Kidney epithelial cell (primary cell): ENCODE measurements around the gene FAXC. TPM values are rescaled to one million over a fixed set of nuclear protein-coding genes. Genes with fewer than 3 reads are reported as not detected.

Experiments
- DNase-seq: peaks from one replicate; pipeline ENCODE4 v3.0.0-alpha.2; 2010; ENCODE audit warnings: low read depth
- H3K27me3 ChIP-seq: 2 replicates; pipeline ENCODE4 v1.6.0; 2011; ENCODE audit warnings: low read length; ENCODE audit not compliant: control insufficient read depth, insufficient read depth
- H3K36me3 ChIP-seq: 2 replicates; pipeline ENCODE4 v1.5.1; 2011; ENCODE audit warnings: low read length; ENCODE audit not compliant: control insufficient read depth, insufficient read depth
- H3K4me3 ChIP-seq: 2 replicates; pipeline ENCODE4 v1.5.1; 2011; ENCODE audit warnings: low read depth, mild to moderate bottlenecking, control low read depth, low read length
- total RNA-seq: library from RNA; depleted of rRNA; stranded (reverse); fragments of >200 nt; gene quantifications from 2 replicates; pipeline ENCODE4 v1.2.3, GENCODE V29; 2015
- TF ChIP-seq, protein P1 (sequence below): IDR thresholded peaks from 2 replicates; pipeline ENCODE4 v1.5.1; 2011; ENCODE audit warnings: mild to moderate bottlenecking, moderate library complexity, low read length, control low read depth, inconsistent platforms; ENCODE audit not compliant: insufficient read depth, poor library complexity, severe bottlenecking

The FAXC gene
- 7.5 and 10.1 TPM in 2 replicates for total RNA-seq

DNA sequence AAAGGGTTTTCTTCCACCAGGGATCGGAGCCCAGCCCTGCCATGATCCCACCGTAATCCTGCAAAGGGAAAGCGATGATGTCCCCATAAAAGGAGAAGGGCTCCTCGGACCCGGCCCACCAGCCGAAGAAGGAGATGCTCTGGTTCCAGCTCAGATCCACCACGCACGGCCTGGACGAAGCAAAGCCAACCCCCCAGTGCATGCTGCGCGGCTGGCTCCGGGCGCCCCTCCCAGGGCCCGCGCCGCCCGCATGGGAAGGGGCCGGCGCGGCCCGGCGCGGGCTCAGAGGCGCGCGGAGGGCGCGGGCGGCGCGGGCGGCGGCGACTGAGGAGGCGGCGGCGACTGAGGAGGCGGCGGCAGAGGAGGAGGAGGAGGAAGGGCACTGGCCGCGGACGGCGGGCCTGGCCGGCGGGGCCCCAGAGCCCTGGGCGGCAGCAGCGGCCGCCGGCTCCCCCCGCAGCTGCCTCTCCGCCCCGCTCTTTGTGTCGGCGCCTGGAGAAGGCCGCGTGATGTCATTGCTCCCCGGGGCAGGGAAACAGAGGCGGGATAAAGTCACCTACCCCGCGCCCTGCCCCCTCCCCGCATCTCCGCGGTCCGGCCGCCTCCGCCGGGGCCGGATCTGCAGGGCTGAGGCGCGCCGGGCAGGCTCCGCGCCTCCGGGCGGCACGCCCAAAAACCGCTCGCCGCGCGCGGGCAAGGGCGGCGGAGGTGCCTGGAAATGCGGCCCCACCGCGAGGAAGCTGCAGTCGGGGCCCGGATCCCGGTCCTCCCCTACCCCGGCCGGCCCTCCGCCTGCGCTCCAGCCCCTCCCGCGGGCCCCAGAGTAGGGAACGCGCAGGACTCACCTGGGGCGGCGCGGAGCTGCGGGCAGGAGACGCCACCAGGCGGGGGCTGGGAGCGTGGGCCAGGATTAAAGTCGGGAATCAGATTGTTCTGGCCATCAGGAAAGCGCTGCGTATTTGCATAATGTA is at the start of gene FAXC:
Gene FAXC (minus strand): TSS at position 504 of the 971 bp plus-strand sequence. CDS start 302 bp downstream, at position 202.
- no peaks in the 10 kb centered on the region for H3K36me3 ChIP-seq
- TF ChIP-seq, protein P1, sequence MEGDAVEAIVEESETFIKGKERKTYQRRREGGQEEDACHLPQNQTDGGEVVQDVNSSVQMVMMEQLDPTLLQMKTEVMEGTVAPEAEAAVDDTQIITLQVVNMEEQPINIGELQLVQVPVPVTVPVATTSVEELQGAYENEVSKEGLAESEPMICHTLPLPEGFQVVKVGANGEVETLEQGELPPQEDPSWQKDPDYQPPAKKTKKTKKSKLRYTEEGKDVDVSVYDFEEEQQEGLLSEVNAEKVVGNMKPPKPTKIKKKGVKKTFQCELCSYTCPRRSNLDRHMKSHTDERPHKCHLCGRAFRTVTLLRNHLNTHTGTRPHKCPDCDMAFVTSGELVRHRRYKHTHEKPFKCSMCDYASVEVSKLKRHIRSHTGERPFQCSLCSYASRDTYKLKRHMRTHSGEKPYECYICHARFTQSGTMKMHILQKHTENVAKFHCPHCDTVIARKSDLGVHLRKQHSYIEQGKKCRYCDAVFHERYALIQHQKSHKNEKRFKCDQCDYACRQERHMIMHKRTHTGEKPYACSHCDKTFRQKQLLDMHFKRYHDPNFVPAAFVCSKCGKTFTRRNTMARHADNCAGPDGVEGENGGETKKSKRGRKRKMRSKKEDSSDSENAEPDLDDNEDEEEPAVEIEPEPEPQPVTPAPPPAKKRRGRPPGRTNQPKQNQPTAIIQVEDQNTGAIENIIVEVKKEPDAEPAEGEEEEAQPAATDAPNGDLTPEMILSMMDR = peak; percentile 19
- peak within 1 kb of the TSS; percentile 62 for H3K4me3 ChIP-seq
- H3K27me3 ChIP-seq = no peaks in the 10 kb centered on the region
- no peak for DNase-seq

DNA sequence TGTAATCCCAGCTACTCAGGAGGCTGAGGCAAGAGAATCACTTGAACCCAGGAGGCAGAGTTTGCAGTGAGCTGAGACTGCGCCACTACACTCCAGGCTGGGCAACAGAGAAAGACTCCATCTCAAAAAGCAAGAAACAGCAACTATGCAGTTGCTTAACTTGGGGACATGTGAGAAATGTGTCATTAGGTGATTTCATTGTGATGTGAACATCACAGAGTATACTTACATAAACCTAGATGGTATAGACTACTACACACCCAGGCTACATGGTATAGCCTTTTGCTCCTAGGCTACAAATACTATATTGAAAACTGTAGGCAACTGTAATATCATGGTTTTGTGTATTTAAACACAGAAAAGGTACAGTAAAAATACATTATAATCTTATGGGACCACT is 47.8 kb upstream of the FAXC start:
- no peaks in the 10 kb centered on the region for H3K27me3 ChIP-seq
- no peaks in the 10 kb centered on the region for H3K36me3 ChIP-seq
- no peak for DNase-seq
- TF ChIP-seq, protein P1 = no peak
- no peak overlapping the region for H3K4me3 ChIP-seq

DNA sequence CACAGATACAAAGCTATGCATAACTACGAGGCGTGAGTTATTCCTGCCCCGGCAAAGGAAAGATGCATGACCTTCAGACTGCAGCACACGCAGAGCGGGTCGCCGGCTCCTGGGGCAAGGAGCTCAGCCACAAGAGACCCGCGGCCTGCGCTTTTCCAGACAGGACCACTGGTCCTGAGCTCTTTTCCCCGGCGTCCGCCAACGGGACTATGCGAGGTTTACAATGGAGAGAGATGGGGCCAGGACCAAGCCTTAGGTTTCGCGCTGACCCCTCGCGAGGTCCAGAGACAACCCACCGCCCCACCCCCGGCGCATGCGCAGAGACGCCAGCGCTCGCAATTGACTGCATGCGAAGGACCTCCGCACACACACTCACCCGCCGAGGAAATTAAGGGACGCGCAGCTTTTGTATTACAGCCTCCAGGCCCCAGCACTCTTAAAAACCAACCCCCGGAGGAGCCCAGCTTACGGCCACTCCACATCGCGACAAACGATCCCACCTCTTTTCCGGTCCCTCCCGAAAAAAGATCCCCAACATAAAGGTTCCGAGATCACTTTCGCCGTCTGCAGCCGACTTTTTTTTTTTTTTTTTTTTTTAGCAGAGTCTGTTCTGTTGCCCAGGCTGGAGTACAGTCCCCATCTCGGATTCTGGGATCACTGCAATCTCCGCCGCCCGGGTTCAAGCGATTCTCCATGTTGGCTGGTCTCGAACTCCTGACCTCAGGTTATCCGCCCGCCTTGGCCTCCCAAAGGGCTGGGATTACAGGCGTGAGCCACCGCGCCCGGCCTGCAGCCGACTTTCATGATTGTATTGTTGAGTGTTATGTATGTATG is 44.4 kb upstream of the FAXC start, which contains the start of gene COQ3:
Gene COQ3 (minus strand): TSS at position 498 of the 834 bp plus-strand sequence. CDS start 16 bp downstream, at position 482.
- peak within 1 kb of the TSS; percentile 86 for H3K4me3 ChIP-seq
- DNase-seq = peak; percentile 35
- no peaks in the 10 kb centered on the region for H3K27me3 ChIP-seq
- no peaks in the 10 kb centered on the region for H3K36me3 ChIP-seq
- TF ChIP-seq, protein P1 = no peak

DNA sequence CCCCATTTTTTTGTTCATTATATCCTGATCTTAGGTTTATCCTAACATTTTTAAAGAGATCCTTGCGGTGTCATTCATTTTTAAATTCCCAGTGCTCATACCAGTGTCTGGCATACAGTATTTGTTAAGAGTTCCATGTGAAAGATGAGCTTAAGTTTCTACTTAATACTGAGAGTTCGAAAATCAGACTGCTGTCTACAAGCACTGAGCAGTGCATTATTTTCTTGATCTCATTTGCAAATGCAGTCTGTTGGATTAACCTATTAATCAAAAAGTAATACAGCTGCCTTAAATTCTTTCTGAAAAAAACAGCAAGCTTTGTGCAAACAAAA is 43.9 kb upstream of the FAXC start:
- TF ChIP-seq, protein P1 = no peak

DNA sequence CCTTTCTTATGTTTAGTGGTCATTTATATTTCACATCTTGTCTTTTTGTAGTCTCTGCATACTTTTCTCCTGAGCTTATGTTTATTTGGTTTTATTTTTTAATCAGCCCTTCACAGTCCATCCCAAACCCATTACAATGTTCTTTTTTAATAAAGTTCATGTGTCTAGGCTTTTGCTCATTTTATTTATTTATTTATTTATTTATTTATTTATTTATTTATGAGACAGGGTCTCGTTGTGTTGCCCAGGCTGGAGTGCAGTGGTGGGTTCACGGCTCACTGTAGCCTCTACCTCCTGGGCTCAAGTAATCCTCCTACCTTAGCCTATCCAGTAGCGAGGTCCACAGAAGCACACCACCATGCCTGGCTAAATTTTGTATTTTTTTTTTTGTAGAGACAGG is 41.4 kb upstream of the FAXC start:
- TF ChIP-seq, protein P1 = no peak

More for the DNA sequence above, 43.9 kb upstream of the FAXC start:
- DNase-seq = no peak
- peak overlapping the region; percentile 86 for H3K4me3 ChIP-seq
- no peaks in the 10 kb centered on the region for H3K27me3 ChIP-seq
- H3K36me3 ChIP-seq = no peaks in the 10 kb centered on the region

More for the DNA sequence above, 41.4 kb upstream of the FAXC start:
- no peak overlapping the region for H3K4me3 ChIP-seq
- DNase-seq = no peak
- H3K27me3 ChIP-seq = no peaks in the 10 kb centered on the region
- H3K36me3 ChIP-seq = no peaks in the 10 kb centered on the region
